NCI-H526 treated with DMSO at 0.1 percent for 48 hours (cell line): ENCODE measurements around the gene PRSS3.
A peak's percentile ranks its signal among the peaks of the same experiment; 100 is the strongest.
"Not testable (repeated sequence)": the region's sequence is repeated elsewhere in the genome, so short reads cannot be mapped to it uniquely, and the experiment has no call there.

Experiments
- DNase-seq: peaks from one replicate; lab custom pipeline; 2025; lab: John Stamatoyannopoulos, UW

PRSS3 gene

DNA sequence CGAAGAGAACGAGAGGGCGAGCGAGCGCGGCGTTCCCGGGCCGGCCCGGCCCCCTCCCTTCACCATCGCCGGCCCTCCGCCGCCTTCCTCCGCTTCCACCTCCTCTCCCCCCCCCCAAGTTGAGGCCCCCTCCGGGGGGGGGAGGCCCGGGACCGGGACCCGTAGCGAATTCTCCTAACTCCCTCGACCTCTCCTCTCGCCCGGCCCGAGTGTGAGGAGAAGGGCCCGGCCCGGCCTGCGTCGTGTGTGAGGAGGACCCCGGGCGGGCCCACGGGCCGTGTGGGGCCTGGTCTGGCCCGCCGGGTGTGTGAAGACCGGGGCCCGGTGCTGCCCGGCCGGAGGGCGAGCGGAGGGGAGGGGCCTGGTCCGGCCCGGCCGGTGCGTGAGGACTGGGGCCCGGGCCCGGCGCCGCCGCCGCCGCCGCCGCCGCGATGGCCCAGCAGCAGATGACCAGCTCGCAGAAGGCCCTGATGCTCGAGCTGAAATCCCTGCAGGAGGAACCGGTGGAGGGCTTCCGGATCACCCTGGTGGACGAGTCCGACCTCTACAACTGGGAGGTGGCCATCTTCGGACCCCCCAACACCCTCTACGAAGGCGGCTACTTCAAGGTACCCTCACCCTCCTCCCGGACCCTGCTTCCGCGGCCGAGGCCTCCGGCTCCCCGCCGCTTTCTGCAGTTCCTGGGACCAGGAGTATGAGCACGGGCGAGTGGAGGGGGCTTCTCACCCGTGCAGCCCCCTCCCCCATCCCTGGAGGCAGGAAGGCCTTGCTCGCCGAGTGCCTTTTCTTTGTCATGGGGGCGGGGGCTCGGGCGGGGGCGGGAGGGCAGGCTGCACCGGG, 22.2 kb downstream of the PRSS3 start:
- DNase-seq = peak; percentile 48

GRCh38 chr9:33818167-33818846, 22.9 kb downstream of the PRSS3 start:
- no peak for DNase-seq

DNA sequence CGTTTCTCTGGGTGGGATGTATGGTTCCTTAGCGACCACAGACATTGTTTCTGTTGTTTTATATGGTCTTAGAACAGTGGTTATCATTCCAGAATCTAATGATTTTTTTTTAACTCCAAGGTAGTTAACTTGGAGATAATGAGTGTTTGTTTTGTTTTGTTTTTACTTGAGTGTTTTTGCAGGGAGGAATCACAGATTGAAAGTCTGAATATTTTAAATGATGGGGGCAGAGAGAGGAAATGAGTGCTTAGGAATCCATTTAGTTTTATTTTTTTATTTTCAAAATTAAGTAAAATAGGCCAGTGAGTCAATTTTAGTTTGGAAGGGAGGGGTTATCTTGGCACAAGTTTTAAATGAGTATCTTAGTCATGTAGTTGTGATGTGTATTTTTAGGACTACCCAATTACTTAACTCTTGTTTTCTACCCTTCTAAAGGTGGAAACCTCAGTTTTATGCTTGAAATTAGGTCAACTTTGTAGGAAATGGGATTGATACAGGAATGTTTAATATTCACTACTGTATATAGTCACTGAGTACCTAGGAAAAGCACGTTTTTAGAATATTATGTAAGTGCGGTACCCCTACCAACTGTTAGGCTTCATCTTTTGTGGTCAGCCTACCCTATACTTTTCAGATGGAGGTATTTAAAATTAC, 23.6 kb downstream of the PRSS3 start:
- no peak for DNase-seq

DNA sequence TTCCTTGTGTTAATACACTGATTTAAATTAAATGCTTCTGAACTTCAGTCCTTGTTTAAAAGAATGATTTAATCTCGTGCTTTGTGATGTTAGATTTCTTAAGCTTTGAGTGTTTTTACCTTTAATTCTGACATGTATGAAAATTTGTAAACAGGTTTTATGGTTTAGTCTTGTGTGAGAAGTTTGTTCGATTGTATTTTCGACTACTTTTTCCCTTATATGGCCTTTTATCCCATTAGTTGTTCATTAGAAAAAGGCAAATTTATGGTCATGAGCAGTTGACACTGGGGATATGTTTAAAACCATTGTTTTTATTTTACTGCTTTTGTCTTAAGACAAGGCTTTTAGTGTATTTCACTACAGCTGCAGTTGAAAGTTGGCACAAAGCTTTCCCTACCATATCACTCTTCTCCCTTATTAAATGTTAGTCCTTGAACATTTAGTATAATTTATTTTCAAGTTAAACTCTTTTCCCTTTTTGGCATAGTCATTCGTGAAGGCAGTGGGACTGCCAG, 24.9 kb downstream of the PRSS3 start:
- no peak for DNase-seq

GRCh38 chr9:33823801-33824200, 28.4 kb downstream of the PRSS3 start:
- DNase-seq = no peak

- not testable (repeated sequence) for DNase-seq
Measured at GRCh38 chr9:33827285-33827684, 31.9 kb downstream of the PRSS3 start.

DNA sequence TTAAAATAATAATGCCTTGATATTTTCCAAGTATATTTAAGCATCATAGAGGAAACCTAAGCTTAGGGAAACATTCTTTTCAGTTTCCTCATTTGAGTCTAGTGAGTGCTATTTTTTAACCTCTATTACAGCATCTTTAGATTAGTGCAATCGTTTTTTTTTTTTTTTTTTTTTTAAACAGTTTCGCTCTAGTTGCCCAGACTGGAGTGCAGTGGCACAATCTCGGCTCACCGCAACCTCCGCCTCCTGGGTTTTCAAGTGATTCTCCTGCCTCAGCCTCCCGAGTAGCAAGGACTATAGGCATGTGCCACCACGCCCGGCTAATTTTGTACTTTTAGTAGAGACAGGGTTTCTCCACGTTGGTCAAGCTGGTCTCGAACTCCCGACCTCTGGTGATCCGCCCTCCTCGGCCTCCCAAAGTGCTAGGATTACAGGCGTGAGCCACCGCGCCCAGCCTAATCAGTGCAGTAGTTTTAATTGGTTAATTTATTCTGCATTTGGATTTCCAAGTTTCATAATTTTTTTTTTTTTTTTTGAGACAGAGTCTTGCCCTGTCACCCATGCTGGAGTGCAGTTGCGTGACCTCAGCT, 34.4 kb downstream of the PRSS3 start:
- DNase-seq = not testable (repeated sequence)

DNA sequence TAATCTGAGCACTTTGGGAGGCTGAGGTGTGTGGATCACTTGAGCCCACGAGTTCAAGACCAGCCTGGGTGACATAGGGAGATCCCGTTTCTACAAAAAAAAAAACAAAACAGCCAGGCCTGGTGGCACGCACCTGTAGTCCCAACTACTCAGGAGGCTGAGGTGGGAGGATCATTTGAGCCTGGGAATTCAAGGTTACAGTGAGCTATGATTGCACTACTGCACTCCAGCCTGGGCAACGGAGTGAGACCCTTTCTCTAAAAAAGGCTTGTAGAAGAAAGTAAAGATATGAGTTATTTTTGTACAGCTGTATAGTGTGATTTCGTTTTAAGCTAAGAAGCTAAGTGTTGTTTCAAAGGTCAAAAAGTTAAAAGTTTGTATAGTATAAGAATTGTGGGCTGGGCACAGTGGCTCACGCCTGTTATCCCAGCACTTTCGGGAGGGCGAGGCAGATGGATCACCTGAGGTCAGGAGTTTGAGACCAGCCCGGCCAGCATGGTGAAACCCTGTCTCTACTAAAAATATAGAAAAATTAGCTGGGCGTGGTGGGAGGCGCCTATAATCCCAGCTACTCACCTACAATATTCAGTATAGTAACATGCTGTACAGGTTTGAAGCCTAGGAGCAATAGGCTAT, 40.4 kb downstream of the PRSS3 start:
- no peak for DNase-seq

- DNase-seq = not testable (repeated sequence)
Measured at GRCh38 chr9:33836261-33836660, 40.9 kb downstream of the PRSS3 start.

- no peak for DNase-seq
Measured at GRCh38 chr9:33837138-33837537, 41.8 kb downstream of the PRSS3 start.

DNA sequence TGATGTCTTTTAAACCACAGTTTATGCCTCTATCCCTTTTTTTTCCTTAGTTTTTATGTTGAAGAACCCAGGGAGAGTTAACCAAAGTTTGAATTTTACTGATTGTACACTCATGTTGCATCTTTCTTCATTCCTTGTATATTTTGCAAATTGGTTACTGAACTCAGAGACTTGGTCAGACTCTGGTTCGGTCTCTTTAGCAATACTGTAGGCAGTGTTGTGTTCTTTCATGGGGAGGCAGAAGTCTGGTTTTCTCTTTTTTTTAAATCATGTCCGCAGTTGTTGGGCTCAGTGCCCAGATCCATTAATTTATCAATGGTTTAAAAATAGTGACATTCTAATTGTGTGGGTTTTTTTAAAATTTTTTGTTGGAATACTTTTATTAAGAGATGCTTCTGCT, 45.0 kb downstream of the PRSS3 start:
- no peak for DNase-seq

- DNase-seq = no peak
Measured at GRCh38 chr9:33843312-33843961, 48.1 kb downstream of the PRSS3 start.

DNA sequence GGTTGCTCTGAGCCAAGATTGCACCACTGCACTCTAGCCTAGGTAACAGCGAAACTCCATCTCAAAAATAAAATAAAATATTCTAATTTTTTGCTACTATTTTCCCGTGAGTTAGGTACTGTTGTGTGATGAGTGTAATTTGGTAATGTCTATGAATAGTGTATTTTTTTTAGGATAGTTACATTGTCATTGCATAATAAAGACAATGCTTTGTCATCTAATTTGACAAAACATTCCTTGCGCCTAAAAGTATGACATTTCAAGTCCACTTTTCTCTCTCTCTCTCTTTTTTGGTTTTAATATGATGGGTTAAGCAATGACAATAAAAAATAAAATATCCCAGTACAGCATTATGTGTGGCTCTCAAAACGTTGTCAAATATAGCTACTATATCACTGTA, 50.9 kb downstream of the PRSS3 start:
- no peak for DNase-seq

- not testable (repeated sequence) for DNase-seq
Measured at GRCh38 chr9:33847894-33848205, 52.5 kb downstream of the PRSS3 start.
